Activated T-cell treated with anti-CD3 and anti-CD28 coated beads for 1 hour (primary cell): ENCODE measurements around the gene ADCYAP1R1.
"Not testable (repeated sequence)": the region's sequence is repeated elsewhere in the genome, so short reads cannot be mapped to it uniquely, and the experiment has no call there.

Source experiments
- DNase-seq: peaks from one replicate; pipeline ENCODE4 v3.0.0-alpha.2; 2020; ENCODE audit warnings: low read depth

ADCYAP1R1 gene

DNA sequence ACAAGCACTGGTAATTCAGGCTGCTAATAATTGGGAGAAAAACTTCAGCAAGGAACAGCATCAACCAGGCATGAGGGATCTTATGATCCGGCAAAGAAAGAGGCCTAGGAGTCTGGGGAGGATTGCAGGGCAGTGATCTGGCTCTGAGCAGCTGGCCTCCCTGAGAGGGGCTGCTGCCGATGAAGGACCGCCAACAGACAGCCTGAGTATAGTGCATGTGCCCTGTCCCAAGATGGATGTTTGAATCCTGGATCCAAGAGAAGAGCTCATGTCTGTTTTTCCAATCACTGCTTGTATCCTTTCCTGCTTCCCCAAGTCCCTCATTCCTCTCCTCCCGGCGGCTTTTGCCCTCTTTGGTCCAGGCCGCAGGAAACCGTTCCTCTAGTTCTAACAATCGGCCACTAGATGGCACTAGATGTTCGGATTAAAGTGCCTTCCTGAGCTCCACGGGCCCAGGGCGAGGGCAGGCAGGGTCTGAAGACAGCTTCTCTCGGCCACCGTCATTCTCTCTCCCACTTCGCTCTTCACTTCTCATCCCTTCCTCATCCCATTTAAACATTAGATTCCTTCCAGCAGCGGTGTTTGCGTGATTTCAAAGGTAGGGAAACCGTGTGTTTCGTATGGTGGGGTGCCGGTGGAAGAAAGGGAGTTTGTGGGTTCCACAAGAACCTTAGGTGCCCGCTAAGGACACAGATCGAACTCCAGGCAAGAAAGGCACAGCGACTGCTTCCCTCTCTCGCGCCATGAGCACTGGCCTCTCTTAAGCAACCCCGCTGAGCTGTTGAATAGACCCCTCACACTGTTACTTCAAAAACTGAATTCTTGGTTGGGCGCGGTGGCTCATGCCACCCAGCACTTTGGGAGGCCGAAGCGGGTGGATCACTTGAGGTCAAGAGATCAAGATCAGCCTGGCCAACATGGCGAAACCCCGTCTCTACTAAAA is 82.4 kb downstream of the ADCYAP1R1 start:
- DNase-seq: peak; percentile 18

DNA sequence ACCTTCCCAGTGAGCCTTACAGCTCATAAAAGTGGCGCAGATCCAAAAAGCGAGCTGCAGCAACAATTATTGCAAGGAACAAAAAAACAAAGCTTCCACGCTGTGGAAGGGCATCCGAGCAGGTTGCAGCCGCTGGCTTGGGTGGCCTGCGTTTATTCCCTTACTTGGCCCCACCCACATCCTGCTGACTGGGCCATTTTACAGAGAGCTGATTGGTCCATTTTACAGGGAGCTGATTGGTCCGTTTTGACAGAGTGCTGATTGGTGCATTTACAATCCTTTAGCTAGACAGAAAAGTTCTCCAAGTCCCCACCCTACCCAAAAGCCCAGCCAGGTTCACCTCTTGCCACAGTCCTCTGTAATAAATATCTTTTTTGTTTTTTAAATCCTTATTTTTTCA is 85.1 kb downstream of the ADCYAP1R1 start:
- DNase-seq: no peak

DNA sequence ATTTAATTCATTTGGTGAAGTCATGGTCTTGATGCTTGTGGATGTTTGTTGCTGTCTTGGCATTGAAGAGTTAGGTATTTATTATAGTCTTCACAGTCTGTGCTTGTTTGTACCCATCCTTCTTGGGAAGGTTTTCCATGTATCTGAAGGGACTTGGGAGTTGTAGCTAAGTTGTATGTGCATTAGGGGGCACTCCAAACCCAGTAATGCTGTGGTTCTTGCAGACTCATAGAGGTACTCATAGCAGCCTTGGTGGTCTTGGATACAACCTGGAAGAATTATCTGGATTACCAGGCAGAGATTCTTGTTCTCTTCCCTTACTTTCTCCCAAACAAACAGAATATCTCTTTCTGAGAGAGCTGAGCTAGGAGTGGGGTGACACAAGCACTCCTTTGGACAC is 93.2 kb downstream of the ADCYAP1R1 start:
- no peak for DNase-seq

DNA sequence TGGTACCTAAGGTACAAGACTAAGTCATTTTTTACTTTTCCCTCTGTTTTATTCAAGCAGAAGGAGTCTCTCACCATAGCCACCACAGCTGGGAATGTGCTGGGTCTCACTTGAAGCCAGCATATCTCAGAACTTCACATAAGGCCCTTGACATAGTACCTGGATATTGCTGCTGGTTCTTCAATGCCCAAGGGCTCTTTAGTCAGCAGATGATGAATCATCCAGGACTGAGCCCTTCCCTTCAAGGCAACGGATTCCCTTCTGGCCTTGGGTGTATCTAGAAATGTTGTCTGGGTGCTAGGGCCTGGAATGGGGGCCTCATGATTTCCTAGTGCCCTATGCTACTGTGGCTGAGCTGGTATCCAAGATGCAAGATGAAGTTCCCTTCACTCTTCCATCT is 93.9 kb downstream of the ADCYAP1R1 start:
- DNase-seq: no peak

DNA sequence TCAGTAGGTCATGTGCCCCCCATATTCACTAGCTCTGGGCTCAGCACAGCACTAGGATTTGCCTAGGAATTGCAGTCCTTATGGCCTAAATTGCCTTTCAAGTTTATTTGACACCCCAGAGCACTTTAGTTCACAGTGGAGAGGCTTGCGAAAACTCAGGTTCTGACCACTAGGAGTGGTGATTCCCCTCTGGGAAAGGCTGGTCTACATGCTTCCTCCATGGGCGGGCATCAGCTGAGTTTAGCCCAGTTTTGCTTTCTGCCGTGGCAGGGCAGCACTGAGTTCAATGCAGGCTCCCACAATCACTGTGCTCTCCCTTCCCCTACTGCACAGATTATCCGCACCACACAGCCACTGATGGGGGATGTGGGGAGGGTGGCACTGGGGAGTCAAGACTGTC is 94.4 kb downstream of the ADCYAP1R1 start:
- no peak for DNase-seq

DNA sequence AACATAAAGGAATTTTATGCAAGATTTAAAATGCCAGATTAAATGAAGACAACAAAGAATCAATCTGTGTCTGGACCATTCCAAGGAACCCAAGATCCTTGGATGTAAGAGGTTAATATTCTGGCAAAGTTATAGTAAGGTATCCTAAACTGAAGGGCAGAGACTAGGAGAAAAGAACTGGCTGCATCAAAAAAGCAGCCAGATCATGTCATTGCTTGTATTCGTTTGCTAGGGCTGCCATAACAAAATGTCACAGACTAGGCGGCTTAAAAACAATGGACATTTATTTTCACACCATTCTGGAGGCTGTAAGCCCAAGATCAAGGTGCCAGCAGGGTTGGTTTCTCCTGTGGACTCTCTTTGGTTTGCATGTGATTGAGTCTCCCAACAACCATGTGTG is 99.7 kb downstream of the ADCYAP1R1 start:
- no peak for DNase-seq

DNA sequence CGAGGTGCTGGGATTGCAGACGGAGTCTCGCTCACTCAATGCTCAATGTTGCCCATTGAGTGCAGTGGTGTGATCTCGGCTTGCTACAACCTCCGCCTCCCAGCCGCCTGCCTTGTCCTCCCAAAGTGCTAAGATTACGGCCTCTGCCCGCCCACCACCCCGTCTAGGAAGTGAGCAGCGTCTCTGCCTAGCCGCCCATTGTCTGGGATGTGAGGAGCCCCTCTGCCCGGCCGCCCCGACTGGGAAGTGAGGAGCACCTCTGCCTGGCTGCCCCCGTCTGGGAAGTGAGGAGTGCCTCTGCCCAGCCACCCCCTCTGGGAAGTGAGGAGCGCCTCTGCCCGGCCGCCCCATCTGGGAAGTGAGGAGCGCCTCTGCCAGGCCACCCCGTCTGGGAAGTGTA is 101.2 kb downstream of the ADCYAP1R1 start:
- not testable (repeated sequence) for DNase-seq

DNA sequence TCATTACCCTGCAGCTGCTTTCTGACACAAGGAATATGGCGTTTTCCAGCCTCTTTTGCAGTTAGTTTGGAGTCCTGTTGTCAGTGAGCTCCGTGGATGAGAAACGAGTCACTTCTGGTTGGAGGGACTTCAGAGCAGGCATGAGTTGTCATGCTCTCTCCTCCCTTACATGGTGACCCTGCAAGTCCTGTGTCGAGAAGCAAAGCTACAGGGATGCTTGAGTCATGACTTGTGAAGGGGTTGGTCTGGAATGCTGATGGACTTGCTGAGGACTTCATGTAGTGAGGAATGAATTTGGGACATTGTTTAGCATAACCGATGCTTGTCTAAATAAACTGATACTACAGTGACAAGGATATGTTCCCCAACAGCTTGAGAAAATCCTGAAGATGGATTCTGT is 108.8 kb downstream of the ADCYAP1R1 start:
- DNase-seq: no peak
